ENCODE data around the gene RESP18.
A peak's percentile ranks its signal among the peaks of the same experiment; 100 is the strongest.
"Not testable (repeated sequence)": the region's sequence is repeated elsewhere in the genome, so short reads cannot be mapped to it uniquely, and the experiment has no call there.

Gene RESP18

DNA sequence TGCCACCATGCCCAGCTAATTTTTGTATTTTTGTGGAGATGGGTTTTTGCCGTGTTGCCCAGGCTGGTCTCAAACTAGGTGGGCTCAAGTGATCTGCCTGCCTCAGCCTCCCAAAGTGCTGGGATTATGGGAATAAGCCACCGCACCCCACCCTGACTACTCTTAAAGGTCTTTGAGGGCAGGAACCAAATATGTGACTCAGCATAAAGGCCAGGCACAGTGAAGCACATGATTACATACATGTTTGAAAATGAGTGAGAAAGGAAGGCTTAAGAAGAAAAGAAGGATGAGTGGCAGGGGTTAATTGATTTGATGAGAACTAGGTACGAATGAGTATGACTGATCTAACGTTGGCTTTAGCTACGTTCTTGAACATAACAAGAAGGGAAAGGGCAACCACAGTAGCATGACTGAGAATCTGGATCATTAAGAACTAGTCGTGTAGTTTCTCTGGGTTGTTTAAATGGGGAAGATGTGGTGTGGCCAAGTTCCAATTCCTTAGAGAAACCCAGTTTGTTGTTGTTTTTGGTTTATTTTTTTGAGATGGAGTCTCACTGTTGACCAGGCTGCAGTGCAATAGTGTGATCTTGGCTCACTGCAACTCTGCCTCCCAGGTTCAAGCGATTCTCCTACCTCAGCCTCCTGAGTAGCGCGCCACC lies 6.8 kb downstream of the RESP18 start:
- DNase-seq (ENCODE audit: low read depth) = no peak

DNA sequence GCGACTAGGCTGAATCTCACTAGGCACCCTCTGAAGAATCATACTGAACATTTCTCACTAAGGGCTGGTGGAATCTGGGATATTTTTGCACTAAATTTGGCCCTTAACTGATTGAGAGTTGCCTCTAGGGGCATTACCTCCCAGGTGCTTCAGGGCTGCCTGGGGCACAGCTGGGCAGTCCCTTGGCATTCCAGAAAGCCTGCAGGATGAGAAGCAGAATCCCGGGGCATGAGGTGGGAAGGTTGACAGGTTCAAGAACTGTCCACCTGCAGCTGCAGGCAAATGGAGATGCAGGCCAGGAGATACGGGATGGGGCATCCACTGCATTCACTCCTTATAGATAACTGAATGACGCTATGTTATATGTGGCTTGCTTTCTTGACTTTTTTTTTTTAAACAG lies 7.4 kb downstream of the RESP18 start:
- no peak for DNase-seq (ENCODE audit: low read depth)

DNA sequence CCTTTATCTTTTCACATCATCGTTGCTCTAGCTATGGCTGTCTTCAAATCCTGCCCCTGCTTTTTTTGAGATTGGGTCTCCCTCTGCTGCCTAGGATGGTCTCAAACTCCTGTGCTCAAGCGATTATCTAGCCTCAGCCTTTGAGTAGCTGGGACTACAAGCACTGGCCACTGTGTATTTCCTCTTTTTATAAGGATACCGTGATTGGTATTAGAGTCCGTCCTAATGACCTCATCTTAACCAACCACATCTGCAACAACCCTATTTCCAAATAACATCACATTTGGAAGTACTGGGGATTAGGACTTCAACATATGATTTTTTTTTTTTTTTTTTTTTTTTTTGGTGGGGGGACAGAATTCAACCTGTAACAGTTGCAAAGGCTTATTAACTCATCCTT lies 9.1 kb downstream of the RESP18 start:
- no peak for DNase-seq (ENCODE audit: low read depth)

DNA sequence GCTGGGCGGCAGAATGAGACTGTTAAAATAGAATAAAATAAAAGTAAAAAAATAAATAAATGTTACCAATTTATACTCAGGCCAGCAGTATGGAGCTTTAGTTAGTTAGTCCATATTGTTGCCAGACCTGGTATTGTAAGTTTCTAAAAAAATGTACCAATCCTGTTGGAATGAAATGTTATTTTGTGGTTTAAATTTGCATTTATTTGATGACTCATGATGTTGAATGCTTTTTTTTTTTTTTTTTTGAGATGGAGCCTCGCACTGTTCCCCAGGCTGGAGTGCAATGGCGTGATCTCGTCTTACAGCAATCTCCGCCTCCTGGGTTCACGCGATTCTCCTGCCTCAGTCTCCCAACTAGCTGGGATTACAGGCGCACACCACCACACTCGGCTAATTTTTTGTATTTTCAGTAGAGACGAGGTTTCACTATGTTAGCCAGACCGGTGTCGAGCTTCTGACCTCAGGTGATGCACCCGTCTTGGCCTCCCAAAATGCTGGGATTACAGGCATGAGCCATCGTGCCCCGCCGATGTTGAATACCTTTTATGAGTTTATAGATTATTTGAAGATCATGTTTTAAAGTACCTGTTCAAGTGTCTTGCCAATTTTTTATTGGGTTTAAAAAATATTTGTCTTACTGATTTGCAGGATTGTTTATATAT lies 17.6 kb downstream of the RESP18 start:
- no peak for DNase-seq (ENCODE audit: low read depth)

DNA sequence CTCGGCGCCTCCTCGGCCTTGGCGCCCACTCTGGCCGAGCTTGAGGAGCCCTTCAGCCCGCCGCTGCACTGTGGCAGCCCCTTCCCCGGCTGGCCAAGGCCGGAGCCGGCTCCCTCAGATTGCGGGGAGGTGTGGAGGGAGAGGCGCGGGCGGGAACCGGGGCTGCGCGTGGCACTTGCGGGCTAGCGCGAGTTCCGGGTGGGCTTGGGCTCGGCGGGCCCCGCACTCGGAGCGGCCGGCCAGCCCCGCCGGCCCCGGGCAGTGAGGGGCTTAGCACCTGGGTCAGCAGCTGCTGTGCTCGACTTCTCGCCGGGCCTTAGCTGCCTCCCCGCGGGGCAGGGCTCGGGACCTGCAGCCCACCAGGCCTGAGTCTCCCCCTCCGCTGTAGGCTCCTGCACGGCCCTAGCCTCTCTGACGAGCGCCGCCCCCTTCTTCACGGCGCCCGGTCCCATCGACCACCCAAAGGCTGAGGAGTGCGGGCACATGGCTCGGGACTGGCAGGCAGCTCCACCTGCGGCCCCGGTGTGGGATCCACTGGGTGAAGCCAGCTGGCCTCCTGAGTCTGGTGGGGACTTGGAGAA lies 19.8 kb downstream of the RESP18 start:
- not testable (repeated sequence) for DNase-seq (ENCODE audit: low read depth)

DNA sequence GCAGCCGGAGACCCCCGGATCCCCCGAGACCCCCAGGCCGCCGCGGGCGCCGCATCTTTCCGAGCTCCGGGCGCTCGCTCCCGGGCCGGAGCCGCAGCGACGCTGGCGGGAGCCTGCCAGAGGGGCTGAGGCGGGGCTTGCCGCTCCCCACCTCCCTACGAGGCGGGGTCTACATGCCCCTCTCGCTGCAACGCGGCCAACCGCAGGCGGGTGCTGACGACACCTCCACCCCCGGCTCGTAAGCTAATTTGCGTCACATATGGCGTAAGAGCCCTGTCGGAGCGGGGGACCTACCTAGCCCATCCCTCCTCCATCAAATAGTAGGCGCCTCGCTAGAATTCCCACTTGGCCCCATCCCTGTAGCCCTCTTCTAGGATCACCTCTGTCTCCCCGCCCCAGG lies 23.3 kb downstream of the RESP18 start, which contains the start of gene PTPRN:
PTPRN (minus strand) TSS at position 124 of the 400 bp plus-strand sequence; CDS start at position 55, 69 bp downstream.
- DNase-seq (ENCODE audit: low read depth) = no peak

DNA sequence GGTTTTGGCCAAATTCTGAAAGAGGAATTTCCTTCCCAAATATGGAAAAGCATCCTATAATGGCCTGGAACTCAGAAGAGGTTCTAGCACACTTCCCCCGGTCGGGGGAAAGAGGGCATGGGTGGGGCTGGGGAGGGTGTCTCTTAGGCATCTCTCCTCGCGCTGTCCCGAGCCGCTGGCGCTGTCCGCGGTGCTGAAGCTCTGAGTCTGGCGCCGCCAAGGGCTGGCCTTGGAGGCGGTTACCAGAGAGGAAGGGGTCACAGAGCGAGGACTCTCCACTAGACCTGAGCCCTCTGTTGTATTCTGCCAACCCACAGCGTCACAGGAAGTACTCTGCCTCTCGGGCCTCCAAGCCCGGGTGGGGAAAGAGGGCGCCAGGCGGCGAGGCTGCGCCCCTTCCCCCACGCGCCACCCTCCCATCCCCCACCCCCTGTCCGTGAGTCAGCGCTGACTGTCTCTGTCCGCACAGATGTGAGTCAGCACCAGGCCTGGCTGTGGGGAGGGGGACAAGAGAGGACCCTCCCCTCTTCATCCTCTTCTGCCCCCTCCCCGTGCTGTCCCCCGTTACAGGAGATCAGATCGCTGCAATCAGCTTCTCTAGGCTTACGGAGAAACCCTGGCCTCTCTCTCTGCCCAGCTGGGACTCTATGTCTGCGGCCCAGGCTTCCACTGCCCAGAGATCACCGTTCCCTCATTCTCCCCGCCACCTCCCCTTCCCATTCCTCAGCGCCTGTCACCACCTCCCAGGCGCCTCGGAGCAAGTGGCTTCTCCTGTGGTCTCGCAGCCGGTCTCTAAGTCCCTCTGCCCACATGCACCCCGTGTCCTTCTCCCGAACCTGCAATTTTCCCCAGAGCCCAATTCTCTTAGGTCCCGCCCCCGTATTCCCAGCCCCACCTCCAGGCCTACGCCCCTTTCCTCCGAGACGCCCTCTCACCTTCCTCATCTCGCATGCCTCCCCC lies 24.1 kb downstream of the RESP18 start:
- peak; percentile 25 for DNase-seq (ENCODE audit: low read depth)

DNA sequence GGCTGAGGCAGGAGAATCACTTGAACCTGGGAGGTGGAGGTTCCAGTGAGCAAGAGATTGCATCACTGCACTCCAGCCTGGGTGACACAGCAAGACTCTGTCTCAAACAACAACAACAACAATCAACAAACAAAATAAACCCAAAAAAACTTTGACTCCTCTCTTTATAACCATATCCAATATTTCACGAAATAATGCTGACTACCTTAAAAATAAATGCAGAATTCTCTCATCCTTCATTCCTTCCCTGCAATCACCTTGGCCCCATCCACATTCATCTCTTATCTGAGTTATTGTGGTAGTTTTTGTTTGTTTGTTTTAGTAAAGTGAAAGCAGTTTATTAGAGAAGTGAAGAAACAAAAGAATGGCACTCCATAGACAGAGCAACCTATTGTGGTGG lies 26.5 kb downstream of the RESP18 start:
- DNase-seq (ENCODE audit: low read depth) = no peak

DNA sequence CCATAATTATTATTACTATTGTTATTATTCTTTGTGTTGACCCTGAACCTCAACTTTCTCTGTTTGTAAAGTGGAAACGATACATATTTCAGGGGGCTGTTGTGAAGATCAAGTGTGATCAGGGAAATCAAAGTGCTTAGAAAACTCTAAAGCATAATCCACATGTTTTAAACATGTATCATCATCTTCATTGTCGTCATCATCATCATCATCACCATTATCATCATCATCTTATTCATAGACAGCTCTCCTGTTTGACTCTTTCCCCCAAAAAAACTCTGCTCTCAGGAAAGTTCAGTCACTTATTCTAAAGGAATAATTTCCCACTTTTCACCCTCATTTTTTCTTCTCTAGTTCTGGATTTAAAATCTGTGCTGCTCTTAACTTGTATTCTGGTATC lies 28.3 kb downstream of the RESP18 start:
- no peak for DNase-seq (ENCODE audit: low read depth)

DNA sequence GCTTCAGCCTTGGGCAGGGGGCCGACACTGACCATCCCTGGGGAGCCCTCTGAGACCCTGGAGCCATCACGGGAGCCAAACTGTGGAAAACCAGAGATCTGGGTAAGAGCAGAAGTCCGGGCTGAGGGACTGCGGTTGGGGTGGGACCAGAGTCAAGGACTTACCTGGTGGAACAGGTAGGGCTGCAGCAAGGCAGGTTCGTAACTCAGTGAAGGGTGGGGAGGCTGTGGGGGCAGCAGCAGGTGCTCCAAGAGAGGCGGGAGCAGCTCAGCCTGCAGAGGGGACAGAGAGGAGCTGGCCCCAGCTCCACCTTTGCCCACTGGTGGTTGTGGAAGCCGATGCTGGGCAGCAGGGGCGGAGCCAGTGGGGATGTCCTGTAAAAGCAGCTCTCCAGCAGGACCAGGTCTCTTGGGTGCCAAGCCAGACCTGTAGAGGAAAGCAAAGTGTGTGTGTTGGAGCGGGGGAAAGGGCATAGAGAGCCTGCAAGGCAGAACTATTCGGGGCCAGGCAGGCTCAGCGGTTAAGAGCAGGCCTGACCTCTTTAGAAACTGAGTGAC lies 30.1 kb downstream of the RESP18 start:
- no peak for DNase-seq (ENCODE audit: low read depth)

DNA sequence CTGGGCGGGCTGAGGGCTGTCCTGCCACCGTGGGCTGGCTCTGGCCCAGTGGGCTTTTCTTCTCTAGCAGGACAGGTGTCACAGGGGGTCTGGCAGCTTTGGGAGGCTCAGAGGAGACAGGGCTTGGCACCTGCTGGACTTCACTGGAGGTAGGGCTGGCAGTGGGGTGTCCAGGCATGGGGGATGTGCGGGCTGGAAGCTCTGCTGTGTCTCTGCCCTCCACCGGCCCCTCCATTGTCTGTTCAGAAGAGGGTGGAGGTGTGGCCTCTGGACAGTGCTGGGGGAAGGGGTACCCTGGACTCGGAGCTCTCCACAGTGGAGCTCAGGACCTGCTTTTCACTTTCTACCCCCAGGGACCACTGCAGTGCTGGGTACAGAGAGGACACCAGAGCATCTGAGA lies 32.5 kb downstream of the RESP18 start:
- DNase-seq (ENCODE audit: low read depth) = no peak

DNA sequence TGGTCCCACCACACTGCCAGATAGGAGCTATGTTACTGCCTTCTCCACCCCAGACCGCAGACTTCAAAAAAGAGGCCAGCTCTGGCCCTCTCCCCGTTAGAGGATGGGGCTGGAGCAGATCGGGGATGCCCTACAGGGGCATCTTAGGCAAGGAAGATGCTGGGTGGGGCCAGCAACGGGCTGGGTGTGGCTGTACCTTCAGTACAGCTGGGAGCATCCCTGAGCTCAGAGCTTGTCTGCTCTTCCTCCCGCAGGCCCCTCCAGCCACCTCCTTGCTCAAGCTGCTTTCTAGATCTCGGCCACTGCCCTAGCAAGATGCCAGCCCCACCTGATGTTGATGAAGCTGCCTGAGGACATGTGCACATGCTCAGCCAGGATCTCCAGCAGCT lies 33.2 kb downstream of the RESP18 start:
- no peak for DNase-seq (ENCODE audit: low read depth)

DNA sequence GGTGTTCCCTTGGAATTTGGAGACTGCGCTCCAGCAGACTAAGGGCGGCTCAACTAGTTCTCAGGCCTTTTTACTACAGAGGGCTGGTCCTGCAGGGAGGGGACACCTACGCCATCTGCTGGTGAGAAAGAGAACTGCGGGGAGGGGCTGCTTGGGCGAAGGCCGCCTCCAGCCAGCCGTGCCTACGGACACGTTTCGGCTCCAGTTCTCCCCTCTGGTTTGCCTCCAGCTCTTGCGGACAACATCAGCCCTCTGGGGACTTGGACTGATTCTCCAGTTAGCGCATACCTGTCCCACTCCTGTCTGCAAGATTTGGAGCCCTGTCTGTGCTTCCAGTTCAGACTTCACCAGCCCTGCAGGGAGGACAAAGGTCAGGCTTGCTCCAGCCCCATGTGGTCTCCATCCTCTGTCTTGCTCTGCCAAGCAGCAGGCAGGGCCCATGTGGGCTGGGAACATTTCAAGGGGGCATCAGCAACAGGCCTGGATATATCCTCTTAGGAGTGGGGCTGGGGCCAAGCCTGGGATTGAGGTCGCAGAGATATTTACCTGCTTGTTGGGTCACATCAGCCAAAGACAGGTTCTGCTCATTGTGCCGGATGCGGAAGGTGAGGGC lies 33.7 kb downstream of the RESP18 start:
- peak; percentile 71 for DNase-seq (ENCODE audit: low read depth)

DNA sequence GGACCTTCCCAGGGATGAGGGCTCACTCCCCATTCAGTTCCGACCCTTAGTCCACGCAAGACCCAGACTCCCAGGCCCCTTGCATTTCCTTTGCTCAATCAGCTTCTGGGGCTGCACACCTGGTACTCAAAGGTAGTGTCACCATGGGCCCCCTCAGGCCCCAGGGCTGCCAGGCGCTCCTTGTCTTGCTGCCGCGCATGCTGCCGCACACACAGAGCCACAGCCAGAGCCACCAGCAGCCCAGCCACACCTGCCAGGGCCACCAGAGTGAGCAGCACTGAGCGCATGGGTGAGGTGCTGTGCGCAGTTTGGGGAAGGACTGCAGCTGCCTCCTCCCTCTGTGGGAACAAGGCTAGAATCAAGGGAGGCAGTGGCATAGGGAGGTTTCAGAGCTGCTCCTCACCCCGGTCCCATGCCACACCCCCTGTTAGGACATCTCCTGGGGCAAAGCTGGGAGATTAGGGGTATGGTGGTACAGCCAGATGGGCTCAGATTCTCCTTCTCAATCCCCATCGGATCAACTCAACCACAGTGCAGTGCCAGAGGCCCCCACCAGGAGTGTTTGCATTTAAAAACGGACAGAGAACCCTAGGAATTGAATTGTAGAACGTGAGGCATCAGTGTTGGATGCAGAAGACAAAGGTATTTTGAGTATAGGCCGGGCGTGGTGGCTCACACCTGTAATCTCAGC lies 34.6 kb downstream of the RESP18 start:
- DNase-seq (ENCODE audit: low read depth) = no peak

DNA sequence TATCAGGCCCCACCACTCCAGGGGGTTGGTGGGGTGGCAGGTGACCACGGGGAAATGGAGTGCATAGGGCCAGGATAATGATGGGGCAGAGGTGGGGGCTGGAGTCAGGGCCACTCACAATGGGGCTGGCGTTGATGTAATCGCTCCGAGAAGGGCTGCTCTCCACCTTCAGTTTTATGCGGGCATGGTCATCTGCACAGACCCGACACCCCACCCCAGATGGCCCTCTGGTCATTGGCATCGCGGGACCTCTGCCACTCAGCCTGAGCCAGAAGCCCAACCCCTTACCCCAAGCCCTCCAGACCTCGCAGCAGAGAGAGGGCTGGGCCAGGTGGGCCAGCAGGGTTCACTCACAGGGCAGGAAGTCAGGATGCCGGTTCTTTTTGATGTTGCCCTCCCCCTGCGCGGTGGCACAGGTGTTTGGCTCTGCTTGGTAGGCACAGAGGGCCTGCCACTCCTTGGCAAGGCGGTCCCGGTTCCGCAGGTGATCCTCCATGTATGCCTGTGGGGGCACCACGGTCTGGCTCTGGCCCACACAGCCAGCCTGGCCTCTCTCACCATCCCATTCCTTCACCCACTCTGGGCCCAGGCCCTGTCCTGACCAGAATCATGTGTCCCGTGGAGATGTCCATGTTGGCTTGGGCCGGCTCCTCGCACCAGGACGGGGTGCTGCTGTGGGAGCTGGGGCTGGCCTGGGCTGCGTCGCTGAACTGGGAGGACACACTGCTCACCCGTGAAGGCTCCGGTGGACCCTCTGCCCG lies 35.7 kb downstream of the RESP18 start:
- DNase-seq (ENCODE audit: low read depth) = no peak

DNA sequence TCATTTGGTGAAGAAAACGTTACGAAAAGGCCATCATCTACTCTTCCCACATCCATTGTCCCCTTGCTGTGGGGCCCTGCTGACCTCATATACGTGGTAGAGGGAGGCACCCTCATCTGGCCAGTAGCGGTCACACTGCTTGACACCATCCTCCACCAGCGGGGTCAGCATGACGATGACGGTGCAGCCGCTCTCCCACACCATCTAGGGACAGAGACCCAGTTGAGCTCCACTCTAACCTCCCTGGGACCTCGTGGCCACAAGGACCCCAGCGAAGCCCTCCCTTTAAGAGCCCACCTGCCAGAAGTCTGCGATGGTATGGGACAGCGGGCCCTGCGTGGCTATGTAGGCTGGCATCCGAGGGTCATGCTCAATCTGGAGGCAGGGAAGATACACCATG lies 36.4 kb downstream of the RESP18 start:
- DNase-seq (ENCODE audit: low read depth) = no peak

DNA sequence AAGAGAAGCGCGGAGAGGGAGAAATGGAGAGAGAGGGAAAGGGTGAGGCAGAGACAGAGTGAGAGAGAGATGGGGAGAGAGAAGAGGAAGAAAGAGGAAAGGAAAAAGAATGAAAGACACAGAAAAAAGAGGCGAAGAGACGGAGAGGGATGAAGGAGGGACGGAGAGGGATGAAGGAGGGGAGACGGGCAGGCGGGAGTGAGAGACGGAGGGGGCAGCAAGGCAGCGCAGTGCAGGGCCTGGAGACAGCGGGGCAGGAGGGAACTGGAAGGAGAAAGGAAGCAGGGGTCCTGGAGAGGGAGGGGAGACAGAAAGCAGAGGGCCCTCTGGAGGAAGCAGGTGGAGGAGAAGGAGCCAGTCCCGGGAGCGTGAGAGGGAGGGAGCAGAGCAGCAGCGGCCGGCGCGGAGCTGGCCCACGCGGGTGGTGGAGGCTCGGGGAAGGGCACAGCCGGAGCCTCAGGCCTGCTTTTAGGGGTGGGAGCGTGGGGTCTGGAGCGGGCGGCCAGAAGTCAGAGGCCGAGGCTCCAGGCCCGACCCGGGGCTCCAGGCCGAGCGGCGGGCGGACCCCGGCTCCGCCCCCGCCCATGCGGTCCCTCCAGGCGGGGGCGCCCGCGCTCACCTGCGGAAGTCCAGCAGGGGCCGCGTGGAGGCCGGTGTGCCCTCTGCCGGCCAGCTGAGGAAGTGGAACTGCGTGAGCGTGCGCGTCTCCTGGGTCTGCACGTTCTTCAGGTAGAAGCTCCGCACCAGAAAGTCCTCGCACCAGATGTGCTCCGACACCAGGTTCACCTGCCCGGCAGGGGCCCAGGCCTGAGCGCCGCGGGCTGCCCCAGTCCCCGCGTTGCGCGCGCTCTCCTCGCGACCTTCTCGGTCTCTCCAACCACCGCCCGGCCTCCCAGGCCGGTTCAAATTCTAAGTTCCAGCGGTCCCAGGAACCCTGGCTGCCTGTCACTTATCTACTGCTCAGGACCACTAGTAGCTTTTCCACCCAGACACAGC lies 37.9 kb downstream of the RESP18 start:
- DNase-seq (ENCODE audit: low read depth) = peak; percentile 82

DNA sequence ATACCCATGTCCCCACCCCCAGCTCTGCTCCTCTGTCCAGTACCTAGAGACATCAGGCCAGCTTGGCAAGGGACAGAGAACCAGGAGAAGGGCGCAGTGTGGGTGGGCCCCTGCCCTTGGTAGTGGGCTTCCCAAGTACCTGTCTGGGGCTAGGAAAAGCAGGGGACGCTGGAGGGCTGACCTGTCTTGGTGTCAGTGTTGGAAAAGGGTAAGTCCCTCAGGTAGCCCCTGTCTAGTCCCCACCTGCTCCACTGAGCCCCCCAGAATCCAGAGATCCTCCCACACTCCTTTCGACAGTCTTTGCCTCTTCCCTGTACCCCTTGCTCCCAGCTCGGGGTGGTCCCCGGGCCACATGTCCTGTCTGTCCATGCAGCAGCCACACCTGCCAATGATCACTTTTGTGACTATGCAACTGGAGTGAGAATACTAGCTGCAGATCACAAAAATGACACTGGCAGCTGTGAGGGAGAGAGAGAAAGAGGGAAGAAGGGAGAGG lies 38.8 kb downstream of the RESP18 start:
- DNase-seq (ENCODE audit: low read depth) = no peak

DNA sequence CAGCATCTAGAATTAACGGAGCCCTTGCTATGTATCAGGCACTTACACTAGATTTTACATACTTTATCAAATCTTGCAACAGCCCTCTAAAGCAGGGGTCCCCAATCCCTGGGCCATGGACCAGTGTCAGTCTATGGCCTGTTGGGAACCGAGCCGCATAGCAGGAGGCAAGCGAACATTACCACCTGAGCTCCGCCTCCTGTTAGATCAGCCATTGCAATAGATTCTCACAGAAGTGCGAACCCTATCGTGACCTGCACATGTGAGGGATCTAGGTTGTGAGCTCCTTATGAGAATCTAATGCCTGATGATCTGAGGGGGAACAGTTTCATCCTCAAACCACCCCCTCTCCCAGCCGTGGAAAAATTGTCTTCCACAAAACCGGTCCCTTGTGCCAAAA lies 39.9 kb downstream of the RESP18 start:
- no peak for DNase-seq (ENCODE audit: low read depth)

Data from stimulated activated CD8-positive, alpha-beta memory T cell treated with anti-CD3 and anti-CD28 coated beads, Interleukin-12 subunit alpha, Interleukin-12 subunit beta, amount 100 ng/mL, for 4 hours (primary cell).